CD14-positive monocyte (primary cell): Measurements from ENCODE around the gene DHRS2. TPM values are rescaled to one million over a fixed set of nuclear protein-coding genes. Genes with fewer than 3 reads are reported as not detected.

Source experiments
- DNase-seq, 3 donors: peaks; one replicate each; pipeline ENCODE4 v3.0.0-alpha.2; 2011 to 2022
- H2AFZ ChIP-seq: 2 replicates; pipeline ENCODE4 v1.6.0; 2012; ENCODE audit warnings: mild to moderate bottlenecking, low read depth, low read length, inconsistent platforms; ENCODE audit not compliant: insufficient read depth, poor library complexity, severe bottlenecking
- H3K27ac ChIP-seq, 2 donors: 1 replicate in 1 of 2; 2 replicates in 1 of 2; pipeline ENCODE4 v1.5.1; 2012 to 2013; ENCODE audit warnings: low read length in 2 of 2, control low read depth in 1 of 2, inconsistent platforms in 1 of 2, low read depth in 1 of 2, mild to moderate bottlenecking in 1 of 2
- H3K27me3 ChIP-seq, 2 donors: one replicate each; pipeline versions ENCODE4 v1.6.0 to v1.6.1; 2011 to 2013; ENCODE audit warnings: low read length in 2 of 2; ENCODE audit not compliant: control insufficient read depth in 2 of 2, insufficient read depth in 2 of 2
- H3K36me3 ChIP-seq, 2 donors: replicated peaks in 1 of 2; 1 replicate in 1 of 2; 2 replicates in 1 of 2; pipeline versions ENCODE4 v1.5.1 to v1.6.1; 2012 to 2013; ENCODE audit warnings: low read length in 2 of 2, control low read depth in 1 of 2, inconsistent platforms in 1 of 2, mild to moderate bottlenecking in 1 of 2; ENCODE audit not compliant: insufficient read depth in 2 of 2, control insufficient read depth in 1 of 2
- H3K4me1 ChIP-seq, 2 donors: 1 replicate in 1 of 2; 2 replicates in 1 of 2; pipeline versions ENCODE4 v1.5.1 to v1.6.1; 2012 to 2013; ENCODE audit warnings: low read length in 2 of 2, control low read depth in 1 of 2, inconsistent platforms in 1 of 2, mild to moderate bottlenecking in 1 of 2, moderate library complexity in 1 of 2; ENCODE audit not compliant: insufficient read depth in 2 of 2, control insufficient read depth in 1 of 2
- H3K4me2 ChIP-seq: replicated peaks from 2 replicates; pipeline ENCODE3; 2012; ENCODE audit warnings: low read length, moderate library complexity, mild to moderate bottlenecking; ENCODE audit not compliant: poor library complexity, severe bottlenecking; ENCODE audit errors: extremely low read depth
- H3K4me3 ChIP-seq, 3 experiments: fragments of 200-600 bp in 1 of 3; sonication (generic) in 1 of 3; replicated peaks in 1 of 3; 1 replicate in 2 of 3; 2 replicates in 1 of 3; pipeline ENCODE4 v1.5.1; 2011 to 2013; ENCODE audit warnings: low read length in 3 of 3, mild to moderate bottlenecking in 3 of 3, control low read depth in 2 of 3, low read depth in 2 of 3, inconsistent platforms in 1 of 3, moderate library complexity in 1 of 3
- H3K79me2 ChIP-seq: 2 replicates; pipeline ENCODE4 v1.6.0; 2012; ENCODE audit warnings: mild to moderate bottlenecking, control low read depth, inconsistent platforms, low read length, moderate library complexity; ENCODE audit not compliant: insufficient read depth
- H3K9ac ChIP-seq: 2 replicates; pipeline ENCODE4 v1.6.0; 2017; ENCODE audit warnings: low read length, mild to moderate bottlenecking; ENCODE audit not compliant: insufficient read depth, poor library complexity, severe bottlenecking
- H3K9me3 ChIP-seq, 2 donors: replicated peaks in 1 of 2; 1 replicate in 1 of 2; 2 replicates in 1 of 2; pipeline versions ENCODE4 v1.5.1 to v1.6.1; 2012 to 2013; ENCODE audit warnings: low read length in 2 of 2, control low read depth in 1 of 2; ENCODE audit not compliant: control insufficient read depth in 1 of 2, insufficient read depth in 1 of 2
- H4K20me1 ChIP-seq: 2 replicates; pipeline ENCODE4 v1.6.0; 2012; ENCODE audit warnings: mild to moderate bottlenecking, low read length, control low read depth, moderate library complexity; ENCODE audit not compliant: insufficient read depth
- H3K27ac Mint-ChIP-seq, 7 donors: one replicate each; pipeline ENCODE4 v1.8.0; 2020; ENCODE audit warnings: mild to moderate bottlenecking in 7 of 7, mixed read lengths in 7 of 7, moderate library complexity in 6 of 7, inconsistent platforms in 2 of 7
- H3K27me3 Mint-ChIP-seq, 3 donors: one replicate each; pipeline ENCODE4 v1.8.0; 2021 to 2022; ENCODE audit warnings: low read depth in 3 of 3, mild to moderate bottlenecking in 3 of 3, mixed read lengths in 3 of 3, moderate library complexity in 3 of 3, inconsistent platforms in 1 of 3
- H3K36me3 Mint-ChIP-seq, 2 donors: one replicate each; pipeline ENCODE4 v1.8.0; 2020; ENCODE audit warnings: mixed read lengths in 2 of 2, inconsistent platforms in 1 of 2, mild to moderate bottlenecking in 1 of 2
- H3K4me1 Mint-ChIP-seq: one replicate; pipeline ENCODE4 v1.8.0; 2020; ENCODE audit warnings: mild to moderate bottlenecking, mixed read lengths
- H3K4me3 Mint-ChIP-seq, 2 donors: one replicate each; pipeline ENCODE4 v1.8.0; 2020; ENCODE audit warnings: mild to moderate bottlenecking in 2 of 2, mixed read lengths in 2 of 2, moderate library complexity in 1 of 2
- H3K9me3 Mint-ChIP-seq, 7 donors: one replicate each; pipeline ENCODE4 v1.8.0; 2020 to 2022; ENCODE audit warnings: mixed read lengths in 7 of 7, mild to moderate bottlenecking in 6 of 7, moderate library complexity in 6 of 7, inconsistent platforms in 2 of 7
- WGBS: methylation state at CpG from one replicate; pipeline ENCODE4 v1.1.5; 2013; ENCODE audit warnings: missing lambda C conversion rate; ENCODE audit not compliant: insufficient coverage; 5-methylcytosine and 5-hydroxymethylcytosine counted together
- intact Hi-C, 2 donors: fragments of 100-400 bp; cut with micrococcal nuclease; formaldehyde crosslinking; loops; one replicate each; pipeline versions ENCODE4 v1.15.0 to v1.15.1; 2023
- polyA plus RNA-seq, 3 donors: library from polyadenylated mRNA; depleted of rRNA in 1 of 3; unstranded in 2 of 3; stranded (reverse) in 1 of 3; fragments of 300-500 nt in 2 of 3; fragments of >200 nt in 1 of 3; fragmentation: Illumina TruSeq in 2 of 3; gene quantifications; 1 replicate in 2 of 3; 2 replicates in 1 of 3; pipeline ENCODE4 v1.2.3, GENCODE V29; 2012 to 2021
- TF ChIP-seq, protein P1 (sequence below): fragments of 200-600 bp; IDR thresholded peaks from one replicate; pipeline ENCODE4 v1.8.0; 2022; ENCODE audit warnings: antibody characterized with exemption, mild to moderate bottlenecking

DHRS2 gene
- polyA plus RNA-seq, 3 donors = not detected

DNA sequence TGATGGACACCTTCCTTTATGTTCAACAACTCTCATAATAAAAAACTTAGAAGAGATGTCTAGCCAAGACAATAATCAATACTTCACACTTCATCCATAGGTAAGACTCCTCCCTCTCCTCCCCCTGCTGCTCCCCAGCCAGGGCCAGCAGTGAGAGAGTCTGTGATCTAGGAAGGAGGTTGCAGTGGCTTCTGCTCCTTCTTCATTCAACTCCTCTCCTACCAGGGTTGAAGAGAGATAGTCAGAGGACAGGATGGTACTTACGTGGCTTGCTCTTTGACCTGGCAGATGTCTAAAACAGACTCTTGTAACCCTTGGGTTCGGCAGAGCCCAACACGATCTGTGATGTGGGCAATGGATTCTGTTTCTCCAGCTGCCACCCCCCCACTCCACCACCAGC lies 31.0 kb downstream of the DHRS2 start:
- intact Hi-C loops = no loop called here
- Histone ChIP-seq H3K36me3 (no peaks in the 10 kb centered on the region), H3K27ac (no peak overlapping the region), H3K4me3 (no peak overlapping the region), H3K9me3 (no peaks in the 10 kb centered on the region), H3K4me1 (no peaks in the 10 kb centered on the region), H3K79me2 (no peaks in the 10 kb centered on the region), H2AFZ (no peak overlapping the region), H3K4me2 (no peak overlapping the region), H3K27me3 (no peaks in the 10 kb centered on the region), H3K9ac (no peak overlapping the region), H4K20me1 (no peaks in the 10 kb centered on the region)
- Mint-ChIP-seq H3K9me3 (no peaks in the 10 kb centered on the region), H3K27me3 (peaks cover 0 to 4% (median 2%) of the 10 kb centered on the region in 3 donors), H3K4me1 (no peaks in the 10 kb centered on the region), H3K36me3 (no peaks in the 10 kb centered on the region), H3K27ac (no peak overlapping the region), H3K4me3 (no peak overlapping the region)
- TF ChIP-seq, protein P1, sequence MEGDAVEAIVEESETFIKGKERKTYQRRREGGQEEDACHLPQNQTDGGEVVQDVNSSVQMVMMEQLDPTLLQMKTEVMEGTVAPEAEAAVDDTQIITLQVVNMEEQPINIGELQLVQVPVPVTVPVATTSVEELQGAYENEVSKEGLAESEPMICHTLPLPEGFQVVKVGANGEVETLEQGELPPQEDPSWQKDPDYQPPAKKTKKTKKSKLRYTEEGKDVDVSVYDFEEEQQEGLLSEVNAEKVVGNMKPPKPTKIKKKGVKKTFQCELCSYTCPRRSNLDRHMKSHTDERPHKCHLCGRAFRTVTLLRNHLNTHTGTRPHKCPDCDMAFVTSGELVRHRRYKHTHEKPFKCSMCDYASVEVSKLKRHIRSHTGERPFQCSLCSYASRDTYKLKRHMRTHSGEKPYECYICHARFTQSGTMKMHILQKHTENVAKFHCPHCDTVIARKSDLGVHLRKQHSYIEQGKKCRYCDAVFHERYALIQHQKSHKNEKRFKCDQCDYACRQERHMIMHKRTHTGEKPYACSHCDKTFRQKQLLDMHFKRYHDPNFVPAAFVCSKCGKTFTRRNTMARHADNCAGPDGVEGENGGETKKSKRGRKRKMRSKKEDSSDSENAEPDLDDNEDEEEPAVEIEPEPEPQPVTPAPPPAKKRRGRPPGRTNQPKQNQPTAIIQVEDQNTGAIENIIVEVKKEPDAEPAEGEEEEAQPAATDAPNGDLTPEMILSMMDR = no peak
- DNase-seq = no peak
- WGBS = 90% methylated on average over 2 of the region's 3 CpGs

DNA sequence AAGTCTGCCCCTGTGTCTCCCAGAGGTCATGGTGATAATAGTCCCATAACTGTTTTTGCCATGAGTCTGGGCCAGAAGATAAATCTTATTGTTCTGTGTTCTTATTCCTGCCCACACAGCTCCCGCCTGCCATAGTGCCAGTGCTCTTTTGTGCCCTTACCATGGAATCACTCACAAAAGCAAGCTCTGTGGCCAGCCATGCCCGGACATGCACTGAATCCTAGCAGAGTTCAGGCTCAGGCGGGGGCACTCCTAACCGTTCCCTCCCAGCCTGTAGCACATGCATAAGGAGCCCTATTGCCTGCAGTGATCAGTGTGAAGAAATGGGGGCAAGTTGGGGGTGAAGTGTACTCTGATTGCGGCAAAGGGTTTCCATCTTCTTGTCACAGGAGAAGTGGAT lies 33.3 kb downstream of the DHRS2 start:
- Mint-ChIP-seq H3K36me3 (no peaks in the 10 kb centered on the region), H3K4me3 (no peak overlapping the region), H3K4me1 (no peaks in the 10 kb centered on the region), H3K27ac (no peak overlapping the region), H3K9me3 (no peaks in the 10 kb centered on the region), H3K27me3 (peaks cover 0 to 2% (median 0%) of the 10 kb centered on the region in 3 donors)
- H3K36me3 ChIP-seq = no peaks in the 10 kb centered on the region
- intact Hi-C loops = no loop called here
- no peak overlapping the region for H3K4me3 ChIP-seq
- TF ChIP-seq, protein P1 = no peak
- H3K79me2 ChIP-seq = no peaks in the 10 kb centered on the region
- H3K27me3 ChIP-seq = no peaks in the 10 kb centered on the region
- no peak overlapping the region for H3K4me2 ChIP-seq
- H4K20me1 ChIP-seq = no peaks in the 10 kb centered on the region
- H3K27ac ChIP-seq = no peak overlapping the region
- H2AFZ ChIP-seq = no peak overlapping the region
- 100% methylated on average over 2 of the region's 5 CpGs for WGBS
- no peaks in the 10 kb centered on the region for H3K9me3 ChIP-seq
- no peaks in the 10 kb centered on the region for H3K4me1 ChIP-seq
- H3K9ac ChIP-seq = no peak overlapping the region
- no peak for DNase-seq
